Measurements from ENCODE around the gene TTC39B.

DNA sequence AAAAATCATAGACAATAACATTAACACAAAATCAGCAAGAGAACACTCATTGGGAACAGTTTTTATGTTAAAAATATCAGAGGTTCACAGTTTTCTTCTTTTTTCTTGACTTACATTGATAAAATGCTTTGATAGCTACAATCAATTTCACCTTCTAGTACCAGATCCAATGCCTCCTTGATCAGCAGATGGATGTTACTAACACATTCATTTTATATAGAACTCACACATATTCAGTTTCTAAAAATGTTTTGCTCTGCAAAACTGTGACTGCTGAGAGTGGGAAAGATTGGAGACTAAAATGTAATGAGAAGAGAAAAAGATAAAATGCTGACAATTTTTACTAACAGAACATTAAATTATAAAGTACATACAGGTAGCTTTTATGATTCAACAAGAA, 143.1 kb downstream of the TTC39B start:
- TF ChIP-seq REST (tag by site-specific recombination; IDR thresholded peaks at IDR 0.05), result no peak
- TF ChIP-seq, protein P1, sequence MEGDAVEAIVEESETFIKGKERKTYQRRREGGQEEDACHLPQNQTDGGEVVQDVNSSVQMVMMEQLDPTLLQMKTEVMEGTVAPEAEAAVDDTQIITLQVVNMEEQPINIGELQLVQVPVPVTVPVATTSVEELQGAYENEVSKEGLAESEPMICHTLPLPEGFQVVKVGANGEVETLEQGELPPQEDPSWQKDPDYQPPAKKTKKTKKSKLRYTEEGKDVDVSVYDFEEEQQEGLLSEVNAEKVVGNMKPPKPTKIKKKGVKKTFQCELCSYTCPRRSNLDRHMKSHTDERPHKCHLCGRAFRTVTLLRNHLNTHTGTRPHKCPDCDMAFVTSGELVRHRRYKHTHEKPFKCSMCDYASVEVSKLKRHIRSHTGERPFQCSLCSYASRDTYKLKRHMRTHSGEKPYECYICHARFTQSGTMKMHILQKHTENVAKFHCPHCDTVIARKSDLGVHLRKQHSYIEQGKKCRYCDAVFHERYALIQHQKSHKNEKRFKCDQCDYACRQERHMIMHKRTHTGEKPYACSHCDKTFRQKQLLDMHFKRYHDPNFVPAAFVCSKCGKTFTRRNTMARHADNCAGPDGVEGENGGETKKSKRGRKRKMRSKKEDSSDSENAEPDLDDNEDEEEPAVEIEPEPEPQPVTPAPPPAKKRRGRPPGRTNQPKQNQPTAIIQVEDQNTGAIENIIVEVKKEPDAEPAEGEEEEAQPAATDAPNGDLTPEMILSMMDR (tag by site-specific recombination; IDR thresholded peaks at IDR 0.05), result no peak
- TF ChIP-seq, protein P2, sequence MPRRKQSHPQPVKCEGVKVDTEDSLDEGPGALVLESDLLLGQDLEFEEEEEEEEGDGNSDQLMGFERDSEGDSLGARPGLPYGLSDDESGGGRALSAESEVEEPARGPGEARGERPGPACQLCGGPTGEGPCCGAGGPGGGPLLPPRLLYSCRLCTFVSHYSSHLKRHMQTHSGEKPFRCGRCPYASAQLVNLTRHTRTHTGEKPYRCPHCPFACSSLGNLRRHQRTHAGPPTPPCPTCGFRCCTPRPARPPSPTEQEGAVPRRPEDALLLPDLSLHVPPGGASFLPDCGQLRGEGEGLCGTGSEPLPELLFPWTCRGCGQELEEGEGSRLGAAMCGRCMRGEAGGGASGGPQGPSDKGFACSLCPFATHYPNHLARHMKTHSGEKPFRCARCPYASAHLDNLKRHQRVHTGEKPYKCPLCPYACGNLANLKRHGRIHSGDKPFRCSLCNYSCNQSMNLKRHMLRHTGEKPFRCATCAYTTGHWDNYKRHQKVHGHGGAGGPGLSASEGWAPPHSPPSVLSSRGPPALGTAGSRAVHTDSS (tag by site-specific recombination; IDR thresholded peaks at IDR 0.05), result no peak
- no peak for TF ChIP-seq ZNF514 (tag by site-specific recombination; IDR thresholded peaks at IDR 0.05)
- TF ChIP-seq IKZF3 (tag by site-specific recombination; IDR thresholded peaks at IDR 0.05), result no peak
- TF ChIP-seq ZFHX2 (tag by site-specific recombination; conservative IDR thresholded peaks at IDR 0.05), result no peak
- no peak for TF ChIP-seq ZNF785 (tag by site-specific recombination; IDR thresholded peaks at IDR 0.05)
- TF ChIP-seq ZNF138 (tag by site-specific recombination; IDR thresholded peaks at IDR 0.05; ENCODE audit: borderline replicate concordance), result no peak
- no peak for TF ChIP-seq SETDB1 (IDR thresholded peaks at IDR 0.05; ENCODE audit: insufficient read length, low read length)
- TF ChIP-seq ZNF133 (tag by site-specific recombination; IDR thresholded peaks at IDR 0.05), result no peak
- no peak for TF ChIP-seq ZNF23 (tag by site-specific recombination; IDR thresholded peaks at IDR 0.05; ENCODE audit: borderline replicate concordance)
